Upper lobe of right lung (tissue), 1 donor: ENCODE data around the gene HPGD. TPM values are rescaled to one million over a fixed set of nuclear protein-coding genes. Genes with fewer than 3 reads are reported as not detected.

Experiments
- ATAC-seq: fragments of 200-7000 bp; cut with Tn5 transposase; one replicate; pipeline ENCODE4 v1.9.1; 2020; ENCODE audit warnings: mild to moderate bottlenecking, moderate library complexity
- DNase-seq: peaks from one replicate; pipeline ENCODE4 v3.0.0-alpha.2; 2020
- H3K27ac ChIP-seq: fragments of 200-600 bp; one replicate; pipeline ENCODE4 v1.8.0; 2022
- H3K27me3 ChIP-seq: fragments of 200-600 bp; one replicate; pipeline ENCODE4 v1.8.0; 2022; ENCODE audit warnings: mild to moderate bottlenecking
- H3K36me3 ChIP-seq: fragments of 200-600 bp; one replicate; pipeline ENCODE4 v1.8.0; 2022
- H3K4me1 ChIP-seq: fragments of 200-600 bp; one replicate; pipeline ENCODE4 v1.8.0; 2022
- H3K4me3 ChIP-seq: fragments of 200-600 bp; one replicate; pipeline ENCODE4 v1.8.0; 2022; ENCODE audit warnings: mild to moderate bottlenecking
- H3K9me3 ChIP-seq: fragments of 200-600 bp; one replicate; pipeline ENCODE4 v1.8.0; 2022
- intact Hi-C: fragments of 100-400 bp; cut with DNase I; formaldehyde crosslinking; loops from one replicate; pipeline ENCODE4 v1.11.0; 2022
- total RNA-seq: library from RNA; stranded (reverse); fragmentation: NEBNext Ultra II Directional; extraction: Animal tissue kit (Norgen Biotek cat#: 25700); gene quantifications from one replicate; pipeline ENCODE4 v1.2.1, GENCODE V29; 2021
- TF ChIP-seq, protein P1 (sequence below): fragments of 200-600 bp; IDR thresholded peaks from one replicate; pipeline ENCODE4 v1.8.0; 2022; ENCODE audit warnings: antibody characterized with exemption
- donor health status: DM: no; HTN: yes; CAD: no; lungs with severe emphysema.

The HPGD gene
- total RNA-seq, 1 donor from 2014 or later, result 77.2 TPM

- Histone ChIP-seq H3K9me3 (no peaks in the 10 kb centered on the region), H3K4me3 (no peak overlapping the region), H3K4me1 (no peaks in the 10 kb centered on the region), H3K36me3 (no peaks in the 10 kb centered on the region), H3K27ac (no peak overlapping the region), H3K27me3 (no peaks in the 10 kb centered on the region)
- DNase-seq (no peak), ATAC-seq (peak; percentile 19)
- TF ChIP-seq, protein P1, sequence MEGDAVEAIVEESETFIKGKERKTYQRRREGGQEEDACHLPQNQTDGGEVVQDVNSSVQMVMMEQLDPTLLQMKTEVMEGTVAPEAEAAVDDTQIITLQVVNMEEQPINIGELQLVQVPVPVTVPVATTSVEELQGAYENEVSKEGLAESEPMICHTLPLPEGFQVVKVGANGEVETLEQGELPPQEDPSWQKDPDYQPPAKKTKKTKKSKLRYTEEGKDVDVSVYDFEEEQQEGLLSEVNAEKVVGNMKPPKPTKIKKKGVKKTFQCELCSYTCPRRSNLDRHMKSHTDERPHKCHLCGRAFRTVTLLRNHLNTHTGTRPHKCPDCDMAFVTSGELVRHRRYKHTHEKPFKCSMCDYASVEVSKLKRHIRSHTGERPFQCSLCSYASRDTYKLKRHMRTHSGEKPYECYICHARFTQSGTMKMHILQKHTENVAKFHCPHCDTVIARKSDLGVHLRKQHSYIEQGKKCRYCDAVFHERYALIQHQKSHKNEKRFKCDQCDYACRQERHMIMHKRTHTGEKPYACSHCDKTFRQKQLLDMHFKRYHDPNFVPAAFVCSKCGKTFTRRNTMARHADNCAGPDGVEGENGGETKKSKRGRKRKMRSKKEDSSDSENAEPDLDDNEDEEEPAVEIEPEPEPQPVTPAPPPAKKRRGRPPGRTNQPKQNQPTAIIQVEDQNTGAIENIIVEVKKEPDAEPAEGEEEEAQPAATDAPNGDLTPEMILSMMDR, result no peak
- intact Hi-C loops, result no loop called here
Measured at GRCh38 chr4:174528226-174528625, 5.9 kb upstream of the HPGD start.

DNA sequence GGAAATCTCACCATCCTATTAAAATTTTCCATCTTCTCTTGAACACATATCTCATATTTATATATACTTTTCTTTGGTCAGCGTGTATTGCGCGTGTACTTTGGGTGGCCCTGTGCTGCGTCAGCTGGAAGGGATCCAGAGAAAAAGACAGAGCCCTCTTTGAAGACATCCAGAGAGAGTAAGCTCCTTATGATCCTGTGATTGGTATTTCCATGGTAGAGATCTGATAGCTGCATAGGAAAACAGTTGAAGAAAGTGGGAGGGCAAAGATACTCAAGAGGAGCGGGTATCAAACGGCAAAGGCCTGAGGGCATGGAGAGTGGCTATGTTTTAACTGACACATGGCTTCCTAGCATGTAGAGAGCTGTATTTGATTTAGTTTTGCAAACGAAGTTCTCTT, 4.4 kb upstream of the HPGD start:
- H3K27ac ChIP-seq, result no peak overlapping the region
- no peaks in the 10 kb centered on the region for H3K36me3 ChIP-seq
- H3K4me3 ChIP-seq, result no peak overlapping the region
- H3K9me3 ChIP-seq, result no peaks in the 10 kb centered on the region
- no peak for DNase-seq
- TF ChIP-seq, protein P1, result no peak
- ATAC-seq, result no peak
- H3K27me3 ChIP-seq, result no peaks in the 10 kb centered on the region
- H3K4me1 ChIP-seq, result peaks cover under 1% of the 10 kb centered on the region
- intact Hi-C loops, result no loop called here

DNA sequence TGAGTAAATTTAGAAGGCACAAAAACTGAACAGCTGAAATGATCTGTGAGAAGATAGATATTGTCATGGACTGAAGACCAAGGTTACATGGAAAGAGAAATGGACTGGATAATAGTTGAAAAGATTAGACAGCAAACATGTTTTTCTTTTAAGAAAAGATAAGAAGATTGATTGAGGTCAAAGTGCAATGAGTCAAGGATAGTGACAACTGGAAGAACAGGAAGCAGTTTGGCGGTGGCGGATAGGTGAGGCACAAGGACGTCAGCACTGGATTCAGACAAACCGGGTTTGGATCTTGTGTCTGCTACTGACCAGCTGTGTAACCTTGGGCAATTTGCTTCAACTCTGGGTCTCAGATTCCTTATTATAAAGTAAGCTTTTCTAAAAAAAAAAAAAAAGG, 2.0 kb upstream of the HPGD start:
- ATAC-seq, result no peak
- Histone ChIP-seq H3K27ac (no peak overlapping the region), H3K27me3 (no peaks in the 10 kb centered on the region), H3K36me3 (no peaks in the 10 kb centered on the region), H3K4me3 (no peak overlapping the region), H3K9me3 (no peaks in the 10 kb centered on the region), H3K4me1 (peaks cover 5% of the 10 kb centered on the region)
- no peak for DNase-seq
- intact Hi-C loops, result no loop called here
- TF ChIP-seq, protein P1, result no peak

GRCh38 chr4:174523025-174523693, 871 bp upstream of the HPGD start:
- intact Hi-C loops, result no loop called here
- Histone ChIP-seq H3K36me3 (no peaks in the 10 kb centered on the region), H3K27me3 (no peaks in the 10 kb centered on the region), H3K27ac (peak overlapping the region; percentile 83), H3K4me3 (peak overlapping the region; percentile 66), H3K9me3 (no peaks in the 10 kb centered on the region), H3K4me1 (peaks cover 5% of the 10 kb centered on the region)
- DNase-seq (no peak), ATAC-seq (no peak)
- TF ChIP-seq, protein P1, result no peak

DNA sequence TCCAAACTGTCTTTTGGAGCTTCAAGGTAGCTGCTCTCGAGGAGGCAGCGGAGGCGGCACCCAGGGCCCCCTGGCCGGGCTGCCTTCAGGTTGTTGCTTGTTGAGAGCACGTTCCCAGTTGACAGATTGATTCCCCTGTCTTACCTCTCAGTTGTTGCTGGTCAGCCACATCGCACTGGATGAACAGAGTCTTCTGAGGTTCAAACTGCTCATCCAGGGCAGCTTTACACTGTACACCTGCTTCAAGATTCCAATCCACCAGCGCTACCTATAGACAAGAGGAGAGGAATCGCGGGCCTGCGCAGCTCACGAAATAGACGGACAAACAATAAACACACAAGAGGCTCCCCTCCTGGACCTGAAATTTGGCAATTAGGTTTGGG, 497 bp downstream of the HPGD start:
- TF ChIP-seq, protein P1, result no peak
- Histone ChIP-seq H3K27me3 (no peaks in the 10 kb centered on the region), H3K4me3 (peak overlapping the region; percentile 66), H3K36me3 (no peaks in the 10 kb centered on the region), H3K9me3 (no peaks in the 10 kb centered on the region), H3K27ac (peak overlapping the region; percentile 83), H3K4me1 (peaks cover 5% of the 10 kb centered on the region)
- DNase-seq (peak; percentile 68), ATAC-seq (peak; percentile 24)
- intact Hi-C loops, result no loop called here

DNA sequence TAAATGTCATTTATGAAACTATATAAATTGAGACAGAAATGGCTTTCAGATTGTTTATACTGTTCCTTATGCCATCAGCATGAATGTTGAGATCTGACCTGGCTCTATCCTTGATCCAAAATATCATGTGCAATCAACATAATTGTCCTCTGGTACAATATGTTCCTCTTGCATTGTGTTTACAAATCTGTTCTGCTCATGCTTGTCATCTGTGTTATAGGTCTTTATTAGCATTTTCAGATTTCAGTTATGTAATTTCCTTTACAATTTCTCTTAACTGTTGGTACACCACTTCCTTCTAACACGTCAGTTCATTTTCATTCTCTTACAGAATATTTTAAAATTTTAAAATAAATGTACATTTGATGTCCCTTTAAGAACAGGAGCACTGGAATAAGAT, 1.6 kb downstream of the HPGD start:
- no peaks in the 10 kb centered on the region for H3K27me3 ChIP-seq
- H3K4me3 ChIP-seq, result peak overlapping the region; percentile 66
- intact Hi-C loops, result no loop called here
- H3K36me3 ChIP-seq, result no peaks in the 10 kb centered on the region
- peak overlapping the region; percentile 83 for H3K27ac ChIP-seq
- ATAC-seq, result peak; percentile 51
- H3K9me3 ChIP-seq, result no peaks in the 10 kb centered on the region
- TF ChIP-seq, protein P1, result no peak
- DNase-seq, result no peak
- peaks cover 5% of the 10 kb centered on the region for H3K4me1 ChIP-seq
